HepG2 (cell line): ENCODE results near the gene POLR1H. TPM values are rescaled to one million over a fixed set of nuclear protein-coding genes. Genes with fewer than 3 reads are reported as not detected.

ENCODE experiments used
- CTCF ChIP-seq: sonication (generic); formaldehyde crosslinking; IDR thresholded peaks from 2 replicates; pipeline ENCODE4 v1.5.0; 2020; ENCODE audit warnings: mild to moderate bottlenecking, missing genetic modification reagents, moderate library complexity
- ELF3 ChIP-seq: IDR thresholded peaks from 2 replicates; pipeline ENCODE4 v1.6.1; 2016; ENCODE audit warnings: missing genetic modification reagents, missing compliant biosample characterization
- FOXJ3 ChIP-seq: sonication (generic); formaldehyde crosslinking; IDR thresholded peaks from 2 replicates; pipeline ENCODE4 v1.4.0; 2020; ENCODE audit warnings: missing genetic modification reagents, mild to moderate bottlenecking, borderline replicate concordance
- GABPB1 ChIP-seq: IDR thresholded peaks from 2 replicates; pipeline ENCODE4 v1.6.1; 2016; ENCODE audit warnings: mild to moderate bottlenecking, missing genetic modification reagents, moderate library complexity, missing compliant biosample characterization
- JARID2 ChIP-seq: sonication (generic); formaldehyde crosslinking; IDR thresholded peaks from 2 replicates; pipeline ENCODE4 v1.8.1; 2023; ENCODE audit warnings: missing genetic modification reagents, inconsistent platforms; ENCODE audit not compliant: insufficient replicate concordance
- MTA3 ChIP-seq: sonication (generic); formaldehyde crosslinking; IDR thresholded peaks from 2 replicates; pipeline ENCODE4 v1.4.0; 2020; ENCODE audit warnings: missing genetic modification reagents
- RCOR2 ChIP-seq: IDR thresholded peaks from 2 replicates; pipeline ENCODE4 v1.6.1; 2016; ENCODE audit warnings: missing biosample characterization, missing genetic modification reagents
- RFX5 ChIP-seq: IDR thresholded peaks from 2 replicates; pipeline ENCODE4 v1.6.1; 2011; ENCODE audit warnings: low read depth, low read length, improper control_type of control experiment
- SKI ChIP-seq: fragments of 450-650 bp; IDR thresholded peaks from one replicate; pipeline ENCODE4 v1.6.1; 2018; ENCODE audit warnings: mild to moderate bottlenecking; ENCODE audit not compliant: partially characterized antibody
- ZFX ChIP-seq: sonication (generic); formaldehyde crosslinking; IDR thresholded peaks from 2 replicates; pipeline ENCODE4 v1.4.0; 2020; ENCODE audit warnings: mild to moderate bottlenecking, low read depth, missing genetic modification reagents, moderate library complexity
- ZHX2 ChIP-seq, 2 experiments: sonication (generic) in 1 of 2; formaldehyde crosslinking in 1 of 2; IDR thresholded peaks; 2 replicates each; pipeline versions ENCODE4 v1.6.1 to v1.9.0; 2014 to 2022; ENCODE audit warnings: antibody characterized with exemption in 1 of 2, borderline replicate concordance in 1 of 2, inconsistent platforms in 1 of 2, low read depth in 1 of 2, missing genetic modification reagents in 1 of 2
- ZMAT3 ChIP-seq: sonication (generic); formaldehyde crosslinking; conservative IDR thresholded peaks from 2 replicates; pipeline ENCODE4 v1.7.0; 2021; ENCODE audit warnings: missing genetic modification reagents
- ZNF333 ChIP-seq: sonication (generic); formaldehyde crosslinking; IDR thresholded peaks from 2 replicates; pipeline ENCODE4 v1.4.0; 2020; ENCODE audit warnings: mild to moderate bottlenecking, missing genetic modification reagents, borderline replicate concordance
- ZNF615 ChIP-seq: sonication (generic); formaldehyde crosslinking; IDR thresholded peaks from 2 replicates; pipeline ENCODE4 v1.5.0; 2020; ENCODE audit warnings: mild to moderate bottlenecking, missing genetic modification reagents, borderline replicate concordance
- ZNF660 ChIP-seq: sonication (generic); formaldehyde crosslinking; IDR thresholded peaks from 2 replicates; pipeline ENCODE4 v1.5.1; 2020; ENCODE audit warnings: mild to moderate bottlenecking, low read depth, missing genetic modification reagents, borderline replicate concordance
- ZNF7 ChIP-seq: IDR thresholded peaks from 2 replicates; pipeline ENCODE4 v1.6.1; 2016; ENCODE audit warnings: missing biosample characterization, missing genetic modification reagents
- ZNF713 ChIP-seq: sonication (generic); formaldehyde crosslinking; IDR thresholded peaks from 2 replicates; pipeline ENCODE4 v1.4.0; 2020; ENCODE audit warnings: mild to moderate bottlenecking, missing genetic modification reagents
- ZNF773 ChIP-seq: sonication (generic); formaldehyde crosslinking; IDR thresholded peaks from 2 replicates; pipeline ENCODE4 v1.4.0; 2020; ENCODE audit warnings: missing genetic modification reagents, borderline replicate concordance
- ZNF839 ChIP-seq: sonication (generic); formaldehyde crosslinking; IDR thresholded peaks from 2 replicates; pipeline ENCODE4 v1.4.0; 2020; ENCODE audit warnings: missing genetic modification reagents, mild to moderate bottlenecking, borderline replicate concordance
- polyA plus RNA-seq, 8 experiments: library from polyadenylated mRNA; depleted of rRNA in 3 of 8; stranded (reverse) in 7 of 8; unstranded in 1 of 8; fragments of >200 nt; fragmentation: Illumina TruSeq in 4 of 8; extraction: Trizol in 4 of 8; gene quantifications; 2 replicates each; pipeline versions ENCODE4 v1.2.1 to v1.2.3, GENCODE V29; 2011 to 2016; ENCODE audit warnings: low read depth in 4 of 8, missing spikeins in 1 of 8, mixed read lengths in 1 of 8; ENCODE audit not compliant: insufficient read depth in 1 of 8
- total RNA-seq, 5 experiments: library from RNA; depleted of rRNA; stranded (reverse); fragments of >200 nt; fragmentation: Illumina TruSeq; extraction: Trizol; gene quantifications; 2 replicates each; pipeline ENCODE4 v1.2.3, GENCODE V29; 2016; ENCODE audit warnings: low read depth in 1 of 5

POLR1H gene
- total and polyA plus RNA-seq, 2 of the 13 experiments (the other 11 are each of a cell fraction or from before 2014, with no cell fraction given): 61.4 to 79.8 TPM

- TF ChIP-seq ZHX2 (IDR thresholded peaks at IDR 0.05; ENCODE audit: low read depth) (no peak), ZHX2 (CRISPR knock-in tag; IDR thresholded peaks at IDR 0.05; ENCODE audit: borderline replicate concordance) (no peak), GABPB1 (CRISPR knock-in tag) (no peak), ZNF839 (CRISPR knock-in tag) (no peak), ZNF7 (no peak), ZMAT3 (CRISPR knock-in tag) (no peak), ZNF773 (CRISPR knock-in tag) (no peak), CTCF (CRISPR knock-in tag) (no peak), ZNF615 (no peak), FOXJ3 (no peak), ZNF713 (CRISPR knock-in tag) (no peak), MTA3 (no peak), SKI (no peak), ELF3 (CRISPR knock-in tag) (no peak), RCOR2 (CRISPR knock-in tag) (no peak), JARID2 (no peak), ZFX (peak; percentile 8; the same call in 1 of the 2 replicates), RFX5 (no peak), ZNF660 (CRISPR knock-in tag) (no peak), ZNF333 (CRISPR knock-in tag) (no peak)
These were observed 893 bp downstream of the POLR1H start (continued) for GRCh38 chr6:30061858-30062458.
